Transverse colon (tissue), 4 donors: ENCODE results near the gene UBAC2. TPM values are rescaled to one million over a fixed set of nuclear protein-coding genes. Genes with fewer than 3 reads are reported as not detected.
A peak's percentile ranks its signal among the peaks of the same experiment; 100 is the strongest.

ENCODE experiments used
- DNase-seq: peaks from one replicate; pipeline ENCODE4 v3.0.0-alpha.2; 2019
- H3K27ac ChIP-seq, 4 donors: fragments of 200-600 bp; sonication (generic); 2 replicates each; pipeline ENCODE4 v1.5.1; 2016 to 2018; ENCODE audit warnings: inconsistent platforms in 4 of 4
- H3K27me3 ChIP-seq: fragments of 200-600 bp; sonication (generic); 2 replicates; pipeline ENCODE4 v1.5.1; 2017; ENCODE audit warnings: inconsistent platforms
- H3K36me3 ChIP-seq, 4 donors: fragments of 200-600 bp; sonication (generic); 2 replicates each; pipeline ENCODE4 v1.5.1; 2017 to 2019; ENCODE audit warnings: inconsistent platforms in 4 of 4
- H3K4me1 ChIP-seq, 4 donors: fragments of 200-600 bp; sonication (generic); 2 replicates each; pipeline ENCODE4 v1.5.1; 2017 to 2020; ENCODE audit warnings: inconsistent platforms in 4 of 4
- H3K4me3 ChIP-seq, 4 donors: fragments of 200-600 bp; sonication (generic); 1 replicate in 1 of 4; 2 replicates in 3 of 4; pipeline versions ENCODE4 v1.5.1 to v1.6.1; 2017 to 2019; ENCODE audit warnings: inconsistent platforms in 4 of 4
- H3K9me3 ChIP-seq, 2 donors: fragments of 200-600 bp; sonication (generic); 2 replicates each; pipeline ENCODE4 v1.5.1; 2017 to 2019; ENCODE audit warnings: inconsistent platforms in 2 of 2
- CTCF ChIP-seq, 5 experiments: fragments of 200-600 bp in 3 of 5; fragments of 450-650 bp in 2 of 5; sonication (generic) in 3 of 5; IDR thresholded peaks; 1 replicate in 2 of 5; 2 replicates in 3 of 5; pipeline ENCODE4 v1.5.1; 2016 to 2017; ENCODE audit warnings: antibody characterized with exemption in 5 of 5, inconsistent platforms in 3 of 5, mild to moderate bottlenecking in 2 of 5, moderate library complexity in 1 of 5
- EP300 ChIP-seq: sonication (generic); formaldehyde crosslinking; IDR thresholded peaks from one replicate; pipeline ENCODE4 v1.6.1; 2017; ENCODE audit warnings: antibody characterized with exemption, low read depth
- POLR2A ChIP-seq: fragments of 450-650 bp; IDR thresholded peaks from one replicate; pipeline ENCODE4 v1.6.1; 2016; ENCODE audit warnings: antibody characterized with exemption, mild to moderate bottlenecking, moderate library complexity
- POLR2AphosphoS5 ChIP-seq, 3 donors: sonication (generic); formaldehyde crosslinking; IDR thresholded peaks; one replicate each; pipeline ENCODE4 v1.6.1; 2016; ENCODE audit warnings: antibody characterized with exemption in 3 of 3
- WGBS, 2 donors: methylation state at CpG; one replicate each; pipeline ENCODE4 v1.1.5; 2018; ENCODE audit warnings: low coverage in 1 of 2; 5-methylcytosine and 5-hydroxymethylcytosine counted together
- in situ Hi-C, 4 donors: fragments of 200-750 bp; cut with MboI; loops; one replicate each; pipeline versions ENCODE4 v1.15.0 to v1.15.1; 2017; ENCODE audit warnings: low sequenced_read_pairs in 3 of 4, low pct_ligation_motif_present in 1 of 4, low pct_unique_long_range_greater_than_20kb in 1 of 4
- intact Hi-C: fragments of 100-400 bp; cut with DNase I; formaldehyde crosslinking; loops from one replicate; pipeline ENCODE4 v1.15.1; 2023; ENCODE audit warnings: low total_unique reads
- total RNA-seq, 4 donors: library from RNA; depleted of rRNA; stranded (reverse); fragments of >200 nt; gene quantifications; one replicate each; pipeline ENCODE4 v1.1.0, GENCODE V29; 2016

Gene UBAC2
- total RNA-seq, 4 donors from 2014 or later: 34.4 to 77.3 (median 66.5) TPM

GRCh38 chr13:99432609-99433542 is 232.2 kb downstream of the UBAC2 start:
- H3K4me3 ChIP-seq: peak overlapping the region in 1 of 4 donors; percentile 23
- TF ChIP-seq CTCF (IDR thresholded peaks at IDR 0.05) (no peak), POLR2AphosphoS5 (IDR thresholded peaks at IDR 0.05) (peak in 1 of 3 donors; percentile 37)
- in situ Hi-C loops (loop anchor here (10.0 to 25.0 kb wide), 3 partner anchors 48 to 246 kb away; no protein-coding TSS in a partner anchor), intact Hi-C loops (no loop called here)
- H3K27ac ChIP-seq: peak overlapping the region; percentile 28 to 61 (median 42)
- peak; percentile 62 for DNase-seq
- no peaks in the 10 kb centered on the region for H3K36me3 ChIP-seq
- WGBS, 2 donors: 61% methylated on average over 23 of the region's 23 CpGs; no CpG with 5 or more reads in 1 of the 2 donors
- H3K4me1 ChIP-seq: peaks cover 0 to 15% (median 3%) of the 10 kb centered on the region in 4 donors
- H3K27me3 ChIP-seq: no peaks in the 10 kb centered on the region
- H3K9me3 ChIP-seq: no peaks in the 10 kb centered on the region

- no peak for DNase-seq
- peaks cover 0 to 15% (median 3%) of the 10 kb centered on the region in 4 donors for H3K4me1 ChIP-seq
- no peaks in the 10 kb centered on the region for H3K9me3 ChIP-seq
- TF ChIP-seq POLR2A (no peak), POLR2AphosphoS5 (IDR thresholded peaks at IDR 0.05) (no peak), EP300 (no peak), CTCF (IDR thresholded peaks at IDR 0.05) (no peak)
- H3K4me3 ChIP-seq: no peak overlapping the region
- WGBS, 2 donors: 93% methylated on average over 8 of the region's 8 CpGs; no CpG with 5 or more reads in 1 of the 2 donors
- H3K36me3 ChIP-seq: no peaks in the 10 kb centered on the region
- H3K27ac ChIP-seq: peak overlapping the region; percentile 13 to 61 (median 42)
- no peaks in the 10 kb centered on the region for H3K27me3 ChIP-seq
- in situ Hi-C loops: loop anchor here (10.0 to 25.0 kb wide), 3 partner anchors 49 to 246 kb away; no protein-coding TSS in a partner anchor
- intact Hi-C loops: no loop called here
These were observed 233.0 kb downstream of the UBAC2 start for GRCh38 chr13:99433543-99434075.

GRCh38 chr13:99434258-99434788 is 233.7 kb downstream of the UBAC2 start:
- DNase-seq: peak; percentile 44
- no peaks in the 10 kb centered on the region for H3K36me3 ChIP-seq
- no peak for TF ChIP-seq EP300
- TF ChIP-seq POLR2AphosphoS5 (IDR thresholded peaks at IDR 0.05): no peak
- TF ChIP-seq POLR2A: no peak
- no peak for TF ChIP-seq CTCF (IDR thresholded peaks at IDR 0.05)
- H3K27ac ChIP-seq: peak overlapping the region in 2 of 4 donors; percentile 32 to 38
- peaks cover 0 to 15% (median 3%) of the 10 kb centered on the region in 4 donors for H3K4me1 ChIP-seq
- no peaks in the 10 kb centered on the region for H3K9me3 ChIP-seq
- WGBS, 2 donors: 70% methylated on average over 17 of the region's 17 CpGs; no CpG with 5 or more reads in 1 of the 2 donors
- H3K4me3 ChIP-seq: no peak overlapping the region
- intact Hi-C loops: no loop called here
- no peaks in the 10 kb centered on the region for H3K27me3 ChIP-seq
- in situ Hi-C loops: loop anchor here (10.0 to 25.0 kb wide), 3 partner anchors 50 to 247 kb away; no protein-coding TSS in a partner anchor

DNA sequence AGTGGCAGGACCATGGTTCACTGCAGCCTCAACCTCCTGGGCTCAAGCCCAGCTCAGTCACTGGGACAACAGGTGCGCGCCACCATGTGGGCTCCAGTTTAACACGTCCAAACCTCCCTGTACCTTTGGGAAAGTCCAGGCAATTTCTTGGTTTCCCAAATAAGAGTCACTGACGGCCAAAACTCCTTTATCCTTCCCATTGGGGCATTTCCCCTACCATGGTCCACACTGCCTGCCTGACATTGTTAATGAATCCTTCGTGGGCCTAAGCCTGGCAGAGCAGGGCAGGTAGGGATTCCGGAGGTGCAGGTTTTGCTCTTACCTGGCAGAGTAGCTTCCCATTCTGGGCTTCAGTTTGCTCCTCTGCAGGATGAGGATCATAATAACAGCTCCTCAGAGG is 234.5 kb downstream of the UBAC2 start:
- peak overlapping the region in 2 of 4 donors; percentile 8 to 38 for H3K27ac ChIP-seq
- in situ Hi-C loops: loop anchor here (5.0 to 25.0 kb wide), 6 partner anchors 50 to 258 kb away; no protein-coding TSS in a partner anchor
- intact Hi-C loops: no loop called here
- peaks cover 3% of the 10 kb centered on the region for H3K27me3 ChIP-seq
- WGBS, 2 donors: 86 to 100% methylated on average over 3 to 6 of the region's 6 CpGs
- peaks cover 0 to 15% (median 3%) of the 10 kb centered on the region in 4 donors for H3K4me1 ChIP-seq
- TF ChIP-seq POLR2AphosphoS5 (IDR thresholded peaks at IDR 0.05) (no peak), EP300 (no peak), CTCF (IDR thresholded peaks at IDR 0.05) (no peak)
- no peaks in the 10 kb centered on the region for H3K36me3 ChIP-seq
- DNase-seq: no peak
- no peaks in the 10 kb centered on the region for H3K9me3 ChIP-seq
- no peak overlapping the region for H3K4me3 ChIP-seq
